Activated naive CD4-positive, alpha-beta T cell treated with anti-CD3 and anti-CD28 coated beads, Interleukin-2, amount 50 U/mL, for 24 hours (primary cell): ENCODE results near the gene RBAK.
"Not testable (repeated sequence)": the region's sequence is repeated elsewhere in the genome, so short reads cannot be mapped to it uniquely, and the experiment has no call there.

Experiments used
- H3K27ac Mint-ChIP-seq: one replicate; pipeline ENCODE4 v1.8.0; 2021; ENCODE audit warnings: mild to moderate bottlenecking, mixed read lengths
- H3K27me3 Mint-ChIP-seq: one replicate; pipeline ENCODE4 v1.8.0; 2021; ENCODE audit warnings: mixed read lengths
- H3K36me3 Mint-ChIP-seq: one replicate; pipeline ENCODE4 v1.8.0; 2021; ENCODE audit warnings: mixed read lengths
- H3K4me1 Mint-ChIP-seq: one replicate; pipeline ENCODE4 v1.8.0; 2021; ENCODE audit warnings: mixed read lengths
- H3K4me3 Mint-ChIP-seq: one replicate; pipeline ENCODE4 v1.8.0; 2021; ENCODE audit warnings: mild to moderate bottlenecking, mixed read lengths
- H3K9me3 Mint-ChIP-seq: one replicate; pipeline ENCODE4 v1.8.0; 2021; ENCODE audit warnings: mixed read lengths

RBAK gene

DNA sequence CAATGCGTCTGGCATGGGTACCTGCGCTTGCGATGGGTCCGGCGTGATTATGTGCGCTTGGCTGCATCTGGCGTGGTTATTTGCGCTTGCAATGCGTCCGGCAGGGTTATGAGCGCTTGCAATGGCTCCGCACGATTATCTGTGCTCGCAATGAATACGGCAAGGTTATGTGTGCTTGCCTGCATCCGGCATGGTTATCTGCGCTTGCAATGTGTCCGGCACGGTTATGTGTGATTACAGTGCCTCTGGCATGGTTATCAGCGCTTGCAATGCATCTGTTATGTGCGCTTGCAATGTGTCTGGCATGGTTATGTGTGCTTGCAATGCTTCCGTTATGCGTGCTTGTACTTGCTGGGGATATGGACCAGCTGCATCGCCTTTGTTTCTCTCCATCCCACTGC, 37.7 kb downstream of the RBAK start:
- H3K4me3 Mint-ChIP-seq, result no peak overlapping the region
- H3K36me3 Mint-ChIP-seq, result no peaks in the 10 kb centered on the region
- no peaks in the 10 kb centered on the region for H3K9me3 Mint-ChIP-seq
- no peaks in the 10 kb centered on the region for H3K4me1 Mint-ChIP-seq
- H3K27ac Mint-ChIP-seq, result no peak overlapping the region
- H3K27me3 Mint-ChIP-seq, result no peaks in the 10 kb centered on the region

DNA sequence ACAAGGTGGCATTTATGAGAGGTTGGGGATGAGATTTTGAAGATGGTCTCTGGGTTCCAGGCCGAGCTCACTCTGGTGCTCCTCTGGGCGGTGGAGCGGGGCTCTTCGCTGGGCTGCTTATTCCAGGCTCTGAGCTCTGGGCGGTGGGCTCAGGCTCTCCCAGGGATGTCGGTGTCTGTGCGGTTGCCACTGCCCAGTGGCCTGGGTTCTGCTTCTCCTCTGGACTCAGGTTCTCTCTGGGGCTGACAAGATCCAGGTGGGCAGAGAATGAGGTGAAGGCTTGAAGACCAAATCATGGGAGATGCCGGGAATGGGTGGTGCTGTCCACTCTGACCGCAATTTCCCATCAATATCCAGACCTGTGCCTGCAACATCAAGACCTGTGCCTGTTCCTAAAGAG, 40.6 kb downstream of the RBAK start:
- Mint-ChIP-seq H3K4me1 (no peaks in the 10 kb centered on the region), H3K27ac (no peak overlapping the region), H3K9me3 (no peaks in the 10 kb centered on the region), H3K36me3 (no peaks in the 10 kb centered on the region), H3K4me3 (no peak overlapping the region), H3K27me3 (no peaks in the 10 kb centered on the region)

DNA sequence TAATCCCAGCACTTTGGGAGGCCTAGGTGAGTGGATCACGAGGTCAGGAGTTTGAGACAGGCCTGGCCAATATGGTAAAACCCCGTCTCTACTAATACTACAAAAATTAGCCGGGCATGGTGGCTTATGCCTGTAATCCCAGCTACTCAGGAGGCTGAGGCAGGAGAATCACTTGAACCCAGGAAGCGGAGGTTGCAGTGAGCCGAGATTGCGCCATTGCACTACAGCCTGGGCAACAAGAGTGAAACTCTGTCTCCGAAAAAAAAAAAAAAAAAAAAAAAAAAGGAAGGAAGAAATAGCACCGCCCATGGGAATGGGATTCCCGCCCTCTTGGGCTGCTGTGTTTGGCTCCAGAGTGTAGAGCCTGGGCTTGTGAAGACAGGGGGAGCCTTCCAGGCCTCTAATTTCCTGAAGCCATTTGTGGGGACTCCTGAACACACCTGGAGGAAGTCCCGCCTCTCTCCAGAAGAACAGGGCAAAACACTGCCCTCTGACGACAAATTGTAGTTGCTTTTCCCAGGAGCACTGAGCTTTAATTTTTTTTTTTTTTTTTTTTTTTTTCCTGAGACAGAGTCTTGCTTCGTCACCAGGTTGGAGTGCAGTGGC, 42.7 kb downstream of the RBAK start:
- H3K9me3 Mint-ChIP-seq, H3K27ac Mint-ChIP-seq: not testable (repeated sequence)

GRCh38 chr7:5088906-5089305, 43.2 kb downstream of the RBAK start:
- Mint-ChIP-seq H3K27me3 (no peaks in the 10 kb centered on the region), H3K4me3 (no peak overlapping the region), H3K4me1 (no peaks in the 10 kb centered on the region), H3K36me3 (peaks cover 2% of the 10 kb centered on the region), H3K9me3 (peaks cover 3% of the 10 kb centered on the region), H3K27ac (no peak overlapping the region)

More for the DNA sequence above, 42.7 kb downstream of the RBAK start:
- not testable (repeated sequence) for H3K36me3 Mint-ChIP-seq, H3K4me1 Mint-ChIP-seq, H3K4me3 Mint-ChIP-seq, H3K27me3 Mint-ChIP-seq

DNA sequence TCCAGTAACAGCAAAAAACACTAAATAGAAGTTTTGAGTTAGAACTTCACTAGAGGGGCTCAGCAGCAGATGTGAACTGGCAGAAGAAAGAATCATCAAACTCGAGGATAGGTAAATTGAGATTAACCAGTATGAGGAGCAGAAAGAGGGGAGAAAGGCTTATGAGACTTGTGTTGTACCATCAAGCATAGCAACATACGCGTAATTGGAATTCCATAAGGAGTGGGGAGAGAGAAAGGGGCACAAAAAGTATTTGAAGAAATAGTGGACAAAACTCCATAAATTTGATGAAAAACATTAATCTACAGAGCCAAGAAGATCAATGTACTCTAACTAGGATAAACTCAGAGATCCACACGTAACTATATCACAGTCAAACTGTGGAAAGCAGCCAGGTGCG, 48.3 kb downstream of the RBAK start:
- Mint-ChIP-seq H3K9me3 (peaks cover 6% of the 10 kb centered on the region), H3K27ac (no peak overlapping the region), H3K36me3 (peaks cover 5% of the 10 kb centered on the region), H3K27me3 (no peaks in the 10 kb centered on the region), H3K4me3 (no peak overlapping the region), H3K4me1 (no peaks in the 10 kb centered on the region)

DNA sequence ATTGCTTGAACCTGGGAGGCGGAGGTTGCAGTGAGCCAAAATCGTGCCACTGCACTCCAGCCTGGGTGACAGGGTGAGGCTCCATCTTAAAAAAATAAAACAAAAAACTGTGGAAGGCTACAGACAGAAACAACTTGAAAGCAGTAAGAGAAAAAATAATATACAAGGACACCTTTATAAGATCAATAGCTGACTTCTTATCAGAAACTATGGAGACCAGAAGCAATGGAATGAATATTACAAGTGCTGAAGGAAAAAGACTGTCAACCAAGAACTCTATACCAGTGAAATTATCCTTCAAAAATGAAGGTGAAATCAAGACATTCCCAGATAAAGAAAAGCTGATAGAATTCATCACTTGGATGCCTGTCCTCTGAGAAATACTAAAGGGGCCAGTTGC, 49.0 kb downstream of the RBAK start:
- Mint-ChIP-seq H3K4me1 (no peaks in the 10 kb centered on the region), H3K27ac (no peak overlapping the region), H3K27me3 (no peaks in the 10 kb centered on the region), H3K4me3 (no peak overlapping the region), H3K9me3 (peaks cover 6% of the 10 kb centered on the region), H3K36me3 (peaks cover 5% of the 10 kb centered on the region)

DNA sequence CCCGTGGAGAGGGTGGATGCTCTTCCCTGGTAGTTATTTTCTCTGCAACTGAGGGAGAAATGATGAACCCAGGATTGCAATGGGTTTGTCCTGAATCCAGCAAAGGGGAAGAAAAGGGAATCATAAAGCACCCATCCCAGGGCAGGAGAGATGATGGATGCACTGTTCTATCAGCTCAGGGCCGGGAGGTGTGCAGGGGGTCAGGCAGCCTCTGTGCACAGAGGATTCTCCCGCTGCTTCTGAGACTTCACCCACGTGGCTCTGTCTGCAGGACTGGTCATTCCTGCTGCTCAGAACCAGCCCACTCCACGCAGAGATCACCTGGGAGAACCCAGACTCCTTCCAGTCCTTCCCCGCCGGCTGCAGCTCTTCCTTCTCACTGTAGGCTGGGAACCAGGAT, 70.7 kb downstream of the RBAK start:
- Mint-ChIP-seq H3K4me3 (no peak overlapping the region), H3K27ac (no peak overlapping the region), H3K9me3 (no peaks in the 10 kb centered on the region), H3K36me3 (no peaks in the 10 kb centered on the region), H3K27me3 (peaks cover 3% of the 10 kb centered on the region), H3K4me1 (no peaks in the 10 kb centered on the region)

- Mint-ChIP-seq H3K9me3 (no peaks in the 10 kb centered on the region), H3K27me3 (peaks cover 3% of the 10 kb centered on the region), H3K36me3 (no peaks in the 10 kb centered on the region), H3K4me1 (no peaks in the 10 kb centered on the region), H3K27ac (no peak overlapping the region), H3K4me3 (no peak overlapping the region)
Observed at GRCh38 chr7:5117095-5117970, 71.7 kb downstream of the RBAK start.
